HepG2 (cell line): Measurements from ENCODE around the gene CCM2L. TPM values are rescaled to one million over a fixed set of nuclear protein-coding genes. Genes with fewer than 3 reads are reported as not detected.

ENCODE experiments used
- ATAC-seq: fragments of 200-7000 bp; cut with Tn5 transposase; 3 replicates; pipeline ENCODE4 v1.9.1; 2020; ENCODE audit warnings: mild to moderate bottlenecking, moderate library complexity
- BruUV-seq: library from RNA; stranded (reverse); fragments of 400-500 nt; replicated peaks from 2 replicates; lab custom pipeline; 2021; lab: Mats Ljungman, UMichigan
- CTCF ChIA-PET: fragments of 300-600 bp; formaldehyde crosslinking; extraction: SDS; loops from one replicate; lab custom pipeline; 2021; ENCODE audit warnings: low total read pairs, inconsistent platforms, low intra/inter-chr PET ratio; lab: Yijun Ruan, JAX
- POLR2A ChIA-PET: fragments of 350-600 bp; sonication (Branson Sonifier 250); formaldehyde crosslinking; loops from one replicate; lab custom pipeline; 2020; ENCODE audit warnings: antibody characterized with exemption, inconsistent platforms; lab: Yijun Ruan, JAX
- DNase-seq: peaks from one replicate; pipeline ENCODE4 v3.0.0-alpha.2; 2015; ENCODE audit warnings: low spot score
- FAIRE-seq: peaks from 3 replicates; lab custom pipeline; 2011; peaks lifted over from hg19 to GRCh38; lab: Jason Lieb, UNC
- H2AFZ ChIP-seq: one replicate; pipeline ENCODE4 v1.6.1; 2011; ENCODE audit warnings: low read length, inconsistent platforms
- H3K27ac ChIP-seq: fragments of 300-600 bp; 3 replicates; pipeline ENCODE4 v1.8.0; 2011; ENCODE audit warnings: mixed run types, mild to moderate bottlenecking, mixed read lengths, low read length, inconsistent platforms; ENCODE audit not compliant: insufficient read depth; ENCODE audit errors: extremely low read length
- H3K27me3 ChIP-seq, 2 experiments: fragments of 200-600 bp in 1 of 2; 2 replicates in 1 of 2; 3 replicates in 1 of 2; pipeline versions ENCODE4 v1.6.0 to v1.8.0; 2011; ENCODE audit warnings: low read length in 2 of 2, mild to moderate bottlenecking in 2 of 2, moderate library complexity in 2 of 2, inconsistent platforms in 1 of 2; ENCODE audit not compliant: insufficient read depth in 2 of 2, control insufficient read depth in 1 of 2
- H3K36me3 ChIP-seq, 2 experiments: fragments of 200-600 bp in 1 of 2; replicated peaks in 1 of 2; 2 replicates in 1 of 2; 3 replicates in 1 of 2; pipeline versions ENCODE4 v1.5.1 to v1.8.0; 2011; ENCODE audit warnings: low read length in 2 of 2, inconsistent platforms in 1 of 2; ENCODE audit not compliant: insufficient read depth in 2 of 2, control insufficient read depth in 1 of 2
- H3K4me1 ChIP-seq: 2 replicates; pipeline ENCODE4 v1.5.1; 2012; ENCODE audit warnings: low read length, inconsistent platforms; ENCODE audit not compliant: insufficient read depth
- H3K4me2 ChIP-seq: 2 replicates; pipeline ENCODE4 v1.6.0; 2011; ENCODE audit warnings: low read depth, low read length, inconsistent platforms
- H3K4me3 ChIP-seq, 3 experiments: fragments of 200-600 bp in 1 of 3; sonication (generic), shearing (Covaris generic) in 1 of 3; replicated peaks in 1 of 3; 2 replicates each; pipeline ENCODE4 v1.5.1; 2011 to 2016; ENCODE audit warnings: low read length in 3 of 3, inconsistent platforms in 2 of 3, low read depth in 2 of 3, mild to moderate bottlenecking in 2 of 3, control low read depth in 1 of 3, mixed read lengths in 1 of 3; ENCODE audit not compliant: insufficient read depth in 1 of 3
- H3K79me2 ChIP-seq: one replicate; pipeline ENCODE4 v1.6.1; 2011; ENCODE audit warnings: low read length, inconsistent platforms; ENCODE audit not compliant: insufficient read depth
- H3K9ac ChIP-seq: 2 replicates; pipeline ENCODE4 v1.6.0; 2011; ENCODE audit warnings: mild to moderate bottlenecking, low read depth, low read length, inconsistent platforms; ENCODE audit not compliant: insufficient read depth
- H3K9me3 ChIP-seq: 2 replicates; pipeline ENCODE4 v1.5.1; 2012; ENCODE audit warnings: mild to moderate bottlenecking, low read length
- H4K20me1 ChIP-seq: 2 replicates; pipeline ENCODE4 v1.6.0; 2011; ENCODE audit warnings: inconsistent platforms, mild to moderate bottlenecking, low read length, moderate library complexity; ENCODE audit not compliant: insufficient read depth
- DR1 ChIP-seq: sonication (generic); formaldehyde crosslinking; IDR thresholded peaks from 2 replicates; pipeline ENCODE4 v1.8.0; 2021; ENCODE audit warnings: mild to moderate bottlenecking, missing genetic modification reagents, inconsistent platforms
- ETV5 ChIP-seq: IDR thresholded peaks from 2 replicates; pipeline ENCODE4 v1.6.1; 2018; ENCODE audit warnings: missing biosample characterization, missing genetic modification reagents, inconsistent platforms, borderline replicate concordance
- GTF3A ChIP-seq: sonication (generic); formaldehyde crosslinking; conservative IDR thresholded peaks from 2 replicates; pipeline ENCODE4 v1.4.0; 2020; ENCODE audit warnings: mild to moderate bottlenecking, missing genetic modification reagents
- SSRP1 ChIP-seq: IDR thresholded peaks from 2 replicates; pipeline ENCODE4 v1.6.1; 2016; ENCODE audit warnings: control low read depth
- ZNF432 ChIP-seq: sonication (generic); formaldehyde crosslinking; IDR thresholded peaks from 2 replicates; pipeline ENCODE4 v1.5.0; 2020; ENCODE audit warnings: missing genetic modification reagents, mild to moderate bottlenecking, borderline replicate concordance
- ZNF460 ChIP-seq: sonication (generic); formaldehyde crosslinking; IDR thresholded peaks from 2 replicates; pipeline ENCODE4 v1.5.1; 2020; ENCODE audit warnings: missing genetic modification reagents, mild to moderate bottlenecking, borderline replicate concordance
- WGBS: methylation state at CpG from one replicate; pipeline ENCODE4 v1.1.6; 2017; ENCODE audit warnings: low lambda C conversion rate; 5-methylcytosine and 5-hydroxymethylcytosine counted together
- in situ Hi-C: cut with HindIII; loops from 2 replicates; pipeline ENCODE4 v1.10.0; 2017; ENCODE audit warnings: low pct_unique_long_range_greater_than_20kb; ENCODE audit not compliant: extremely low pct_ligation_motif_present
- intact Hi-C: fragments of 100-400 bp; cut with micrococcal nuclease; formaldehyde crosslinking; loops from one replicate; pipeline ENCODE4 v1.10.0; 2022; ENCODE audit not compliant: unreplicated experiment
- polyA plus RNA-seq, 8 experiments: library from polyadenylated mRNA; depleted of rRNA in 3 of 8; stranded (reverse) in 7 of 8; unstranded in 1 of 8; fragments of >200 nt; fragmentation: Illumina TruSeq in 4 of 8; extraction: Trizol in 4 of 8; gene quantifications; 2 replicates each; pipeline versions ENCODE4 v1.2.1 to v1.2.3, GENCODE V29; 2011 to 2016; ENCODE audit warnings: low read depth in 4 of 8, missing spikeins in 1 of 8, mixed read lengths in 1 of 8; ENCODE audit not compliant: insufficient read depth in 1 of 8
- total RNA-seq, 5 experiments: library from RNA; depleted of rRNA; stranded (reverse); fragments of >200 nt; fragmentation: Illumina TruSeq; extraction: Trizol; gene quantifications; 2 replicates each; pipeline ENCODE4 v1.2.3, GENCODE V29; 2016; ENCODE audit warnings: low read depth in 1 of 5
- TF ChIP-seq, protein P1 (sequence below): sonication (generic); formaldehyde crosslinking; IDR thresholded peaks from 2 replicates; pipeline ENCODE4 v1.4.0; 2020; ENCODE audit warnings: mild to moderate bottlenecking, missing genetic modification reagents

Gene CCM2L
- total and polyA plus RNA-seq, 2 of the 13 experiments (the other 11 are each of a cell fraction or from before 2014, with no cell fraction given): 0.15 TPM; not detected in 1

- no peak overlapping the region for H3K27ac ChIP-seq
- TF ChIP-seq ZNF460 (CRISPR knock-in tag) (no peak), GTF3A (CRISPR knock-in tag) (peak; percentile 100), ETV5 (CRISPR knock-in tag) (peak; percentile 10; the same call in 1 of the 2 replicates), DR1 (no peak), ZNF432 (CRISPR knock-in tag) (no peak), SSRP1 (CRISPR knock-in tag) (no peak)
- TF ChIP-seq, protein P1, sequence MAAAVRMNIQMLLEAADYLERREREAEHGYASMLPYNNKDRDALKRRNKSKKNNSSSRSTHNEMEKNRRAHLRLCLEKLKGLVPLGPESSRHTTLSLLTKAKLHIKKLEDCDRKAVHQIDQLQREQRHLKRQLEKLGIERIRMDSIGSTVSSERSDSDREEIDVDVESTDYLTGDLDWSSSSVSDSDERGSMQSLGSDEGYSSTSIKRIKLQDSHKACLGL (CRISPR knock-in tag): no peak
- H3K9me3 ChIP-seq: no peaks in the 10 kb centered on the region
- BruUV-seq: no TSS peak
- H3K4me2 ChIP-seq: no peak overlapping the region
- in situ Hi-C loops: no loop called here
- WGBS: 5% methylated on average over 10 of the region's 10 CpGs
- intact Hi-C loops: no loop called here
- H3K36me3 ChIP-seq: no peaks in the 10 kb centered on the region
- no peak overlapping the region for H2AFZ ChIP-seq
- H3K9ac ChIP-seq: no peak overlapping the region
- H3K4me3 ChIP-seq: no peak overlapping the region
- no peaks in the 10 kb centered on the region for H4K20me1 ChIP-seq
- DNase-seq (no peak), FAIRE-seq (no peak), ATAC-seq (no peak; the same call in 2 of the 3 replicates)
- ChIA-PET CTCF (no interaction called here), POLR2A (interaction anchor here (0.6 kb wide), 1 partner anchor 10 kb away, joined by 3 read pairs; no protein-coding TSS in a partner anchor)
- 0 out of 2 replicates have a peak, but pooled peaks cover 5% of the 10 kb centered on the region for H3K4me1 ChIP-seq
- no peaks in the 10 kb centered on the region for H3K79me2 ChIP-seq
- H3K27me3 ChIP-seq: peaks cover 2 to 44% of the 10 kb centered on the region in 2 experiments; a peak in 4 of 5 replicates
Measured at GRCh38 chr20:32007787-32008616, 2.2 kb upstream of the CCM2L start.
